ENCODE results near the gene COL2A1.
A peak's percentile ranks its signal among the peaks of the same experiment; 100 is the strongest.

COL2A1 gene

GRCh38 chr12:47950856-47951468, 53.3 kb downstream of the COL2A1 start:
- Histone ChIP-seq H3K9me3 (ENCODE audit: control insufficient read depth, low read length) (no peaks in the 10 kb centered on the region), H3K27ac (ENCODE audit: insufficient read depth, low read length, poor library complexity, severe bottlenecking) (no peak overlapping the region), H3K4me1 (ENCODE audit: control insufficient read depth, insufficient read depth, low read length, poor library complexity, severe bottlenecking) (no peaks in the 10 kb centered on the region), H3K27me3 (replicated peaks; ENCODE audit: control insufficient read depth, insufficient read depth, low read length, poor library complexity, severe bottlenecking) (no peaks in the 10 kb centered on the region), H3K36me3 (ENCODE audit: control insufficient read depth, insufficient read depth, low read length) (no peaks in the 10 kb centered on the region), H3K4me3 (ENCODE audit: insufficient read depth, low read depth, low read length, poor library complexity, severe bottlenecking) (no peak overlapping the region)
- no peak for DNase-seq

DNA sequence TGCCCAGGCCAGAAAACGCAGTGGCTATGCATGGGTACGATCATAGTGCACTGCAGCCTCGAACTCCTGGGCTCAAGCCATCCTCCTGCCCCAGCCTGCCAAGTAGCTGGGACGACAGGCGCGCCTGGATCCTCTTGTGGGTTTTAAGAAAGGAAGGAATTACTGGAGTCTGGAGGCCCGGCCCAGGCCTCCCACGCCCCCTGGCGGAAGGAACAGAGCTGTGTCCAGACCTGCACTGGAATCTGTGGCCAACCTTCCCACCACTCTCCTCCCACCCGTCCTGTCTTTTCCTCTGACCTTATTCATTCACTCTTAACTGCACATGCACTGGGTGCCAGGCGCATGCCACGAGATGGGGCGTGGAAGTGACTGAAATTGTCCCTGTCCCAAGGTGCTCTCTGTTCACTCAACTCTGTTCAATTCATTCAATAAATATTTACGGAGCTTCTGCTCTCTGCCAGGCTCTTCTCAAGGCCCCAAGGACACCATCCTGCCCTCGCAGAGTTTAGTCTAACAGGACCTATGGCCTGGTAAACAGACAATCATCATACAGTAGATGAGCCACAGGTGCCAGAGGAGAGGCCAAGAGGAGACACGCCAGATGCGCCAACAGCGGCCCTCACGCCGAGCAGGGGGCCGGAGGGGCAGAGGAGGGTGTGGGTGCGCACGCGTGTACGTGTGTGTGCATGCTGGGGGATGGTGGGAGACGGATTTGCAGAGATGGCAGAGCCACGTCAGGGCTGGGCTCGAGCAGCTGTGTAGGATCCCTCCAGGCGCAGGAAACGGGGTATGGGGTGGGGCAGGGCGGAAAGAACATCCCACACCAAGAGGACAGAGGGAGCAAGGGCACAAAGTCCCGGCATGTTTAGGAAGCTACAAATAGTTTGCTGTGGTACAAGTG, 54.6 kb downstream of the COL2A1 start:
- Histone ChIP-seq H3K36me3 (ENCODE audit: control insufficient read depth, insufficient read depth, low read length) (no peaks in the 10 kb centered on the region), H3K4me3 (ENCODE audit: insufficient read depth, low read depth, low read length, poor library complexity, severe bottlenecking) (no peak overlapping the region), H3K27ac (ENCODE audit: insufficient read depth, low read length, poor library complexity, severe bottlenecking) (no peak overlapping the region), H3K4me1 (ENCODE audit: control insufficient read depth, insufficient read depth, low read length, poor library complexity, severe bottlenecking) (no peaks in the 10 kb centered on the region), H3K9me3 (ENCODE audit: control insufficient read depth, low read length) (no peaks in the 10 kb centered on the region), H3K27me3 (replicated peaks; ENCODE audit: control insufficient read depth, insufficient read depth, low read length, poor library complexity, severe bottlenecking) (no peaks in the 10 kb centered on the region)
- peak; percentile 11 to 40 (median 14) for DNase-seq

DNA sequence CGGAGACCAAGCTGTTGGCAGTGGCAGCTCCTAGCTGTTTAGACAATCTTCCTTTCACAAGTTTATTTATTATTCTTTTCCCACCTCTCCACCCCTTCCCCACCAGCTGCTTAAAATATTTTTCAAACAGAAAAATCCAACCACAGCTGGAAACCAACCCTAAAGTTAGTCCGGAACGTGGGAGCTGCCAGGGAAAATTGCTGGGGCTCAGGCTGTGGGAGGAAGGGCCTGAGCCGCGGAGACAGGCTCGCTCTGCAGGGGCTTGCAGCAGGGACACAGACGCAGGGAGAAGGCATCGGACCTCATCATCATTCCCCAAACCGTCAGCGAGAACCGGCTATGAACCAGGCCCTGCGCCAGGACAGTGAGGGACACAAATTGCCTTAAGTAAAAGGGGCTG, 56.9 kb downstream of the COL2A1 start:
- no peaks in the 10 kb centered on the region for H3K9me3 ChIP-seq (ENCODE audit: control insufficient read depth, low read length)
- no peak for DNase-seq
- no peaks in the 10 kb centered on the region for H3K4me1 ChIP-seq (ENCODE audit: control insufficient read depth, insufficient read depth, low read length, poor library complexity, severe bottlenecking)
- no peak overlapping the region for H3K27ac ChIP-seq (ENCODE audit: insufficient read depth, low read length, poor library complexity, severe bottlenecking)
- no peak overlapping the region for H3K4me3 ChIP-seq (ENCODE audit: insufficient read depth, low read depth, low read length, poor library complexity, severe bottlenecking)
- no peaks in the 10 kb centered on the region for H3K36me3 ChIP-seq (ENCODE audit: control insufficient read depth, insufficient read depth, low read length)
- peaks cover 5% of the 10 kb centered on the region for H3K27me3 ChIP-seq (replicated peaks; ENCODE audit: control insufficient read depth, insufficient read depth, low read length, poor library complexity, severe bottlenecking)

DNA sequence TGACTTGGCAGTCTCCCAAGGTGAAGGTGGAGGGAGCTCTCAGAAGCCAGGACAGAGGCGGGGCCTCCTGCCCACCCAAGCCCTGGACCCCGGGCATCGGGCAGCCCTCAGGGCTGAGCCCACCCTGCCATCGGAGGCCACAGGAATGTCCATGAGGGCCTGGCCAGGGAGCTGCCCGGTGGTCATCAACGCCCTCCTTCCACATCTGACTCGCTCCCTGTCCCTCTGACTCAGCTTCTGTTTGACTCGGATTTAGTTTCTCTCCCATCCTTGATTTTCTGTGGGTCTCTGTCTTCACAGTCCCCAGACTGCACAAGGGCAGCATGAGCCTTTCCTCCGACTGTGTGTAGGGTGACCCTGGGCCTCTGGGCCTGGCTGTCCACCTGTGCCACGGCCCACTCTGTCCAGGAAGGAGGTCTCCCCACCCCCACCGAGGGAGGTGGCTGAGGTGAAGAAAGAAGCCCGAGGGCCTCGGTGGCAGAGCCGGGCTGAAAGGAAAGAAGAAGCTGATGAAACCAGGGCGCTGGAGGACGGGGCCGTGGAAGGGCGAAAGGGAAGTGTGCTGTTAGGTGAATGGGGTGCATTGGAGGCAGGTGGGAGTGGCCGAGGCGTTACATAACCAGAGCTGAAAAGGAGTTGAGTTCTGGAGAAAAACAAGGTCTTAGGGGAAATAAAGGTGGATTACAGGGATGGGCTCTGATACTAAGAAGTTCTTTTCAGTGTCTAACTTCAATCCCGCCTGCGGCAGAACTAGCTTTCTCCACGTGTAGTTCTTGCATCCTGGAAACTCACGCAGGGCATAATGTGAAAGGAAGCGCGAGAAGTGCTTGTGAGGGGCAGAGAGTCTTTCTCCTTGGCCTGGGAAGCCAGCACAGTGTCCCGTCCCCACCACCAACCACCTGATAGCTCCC, 57.6 kb downstream of the COL2A1 start:
- Histone ChIP-seq H3K4me1 (ENCODE audit: control insufficient read depth, insufficient read depth, low read length, poor library complexity, severe bottlenecking) (no peaks in the 10 kb centered on the region), H3K36me3 (ENCODE audit: control insufficient read depth, insufficient read depth, low read length) (no peaks in the 10 kb centered on the region), H3K4me3 (ENCODE audit: insufficient read depth, low read depth, low read length, poor library complexity, severe bottlenecking) (no peak overlapping the region), H3K9me3 (ENCODE audit: control insufficient read depth, low read length) (no peaks in the 10 kb centered on the region), H3K27me3 (replicated peaks; ENCODE audit: control insufficient read depth, insufficient read depth, low read length, poor library complexity, severe bottlenecking) (peaks cover 5% of the 10 kb centered on the region), H3K27ac (ENCODE audit: insufficient read depth, low read length, poor library complexity, severe bottlenecking) (no peak overlapping the region)
- DNase-seq, result no peak

- H3K27ac ChIP-seq (ENCODE audit: insufficient read depth, low read length, poor library complexity, severe bottlenecking), result no peak overlapping the region
- H3K27me3 ChIP-seq (replicated peaks; ENCODE audit: control insufficient read depth, insufficient read depth, low read length, poor library complexity, severe bottlenecking), result peaks cover 5% of the 10 kb centered on the region
- no peak for DNase-seq
- no peaks in the 10 kb centered on the region for H3K4me1 ChIP-seq (ENCODE audit: control insufficient read depth, insufficient read depth, low read length, poor library complexity, severe bottlenecking)
- H3K36me3 ChIP-seq (ENCODE audit: control insufficient read depth, insufficient read depth, low read length), result no peaks in the 10 kb centered on the region
- H3K4me3 ChIP-seq (ENCODE audit: insufficient read depth, low read depth, low read length, poor library complexity, severe bottlenecking), result no peak overlapping the region
- H3K9me3 ChIP-seq (ENCODE audit: control insufficient read depth, low read length), result no peaks in the 10 kb centered on the region
Observed at GRCh38 chr12:47945341-47945728, 58.9 kb downstream of the COL2A1 start.

DNA sequence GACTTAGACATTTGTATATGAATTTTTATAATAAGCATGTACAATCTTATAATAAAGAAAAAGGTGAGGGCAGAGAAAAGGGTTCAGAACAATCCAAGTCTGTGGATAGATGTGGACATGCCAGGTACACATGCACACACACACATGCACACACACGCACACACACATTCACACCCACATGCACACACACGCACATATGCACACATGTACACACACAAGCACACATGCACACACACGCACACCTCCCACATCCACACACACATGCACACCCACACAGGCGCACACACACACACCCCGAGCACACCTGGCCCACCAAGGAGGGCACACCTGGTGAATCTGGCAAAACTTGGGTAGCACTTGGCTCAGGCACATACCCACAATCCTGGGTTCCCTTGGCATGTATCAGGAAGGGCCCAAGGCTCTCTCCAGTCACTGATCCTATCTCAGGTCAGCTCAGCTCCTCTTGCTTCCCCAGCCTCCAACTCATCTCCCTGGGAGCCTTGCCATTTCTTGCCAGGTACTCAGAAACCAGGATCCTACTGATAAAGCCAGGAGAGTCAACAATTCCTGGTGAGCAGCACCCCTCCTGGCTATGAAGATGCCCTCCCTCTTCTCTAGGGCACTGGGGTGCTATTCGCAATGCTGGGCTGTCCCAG, 59.5 kb downstream of the COL2A1 start:
- no peak for DNase-seq
- H3K36me3 ChIP-seq (ENCODE audit: control insufficient read depth, insufficient read depth, low read length), result no peaks in the 10 kb centered on the region
- H3K4me1 ChIP-seq (ENCODE audit: control insufficient read depth, insufficient read depth, low read length, poor library complexity, severe bottlenecking), result no peaks in the 10 kb centered on the region
- H3K9me3 ChIP-seq (ENCODE audit: control insufficient read depth, low read length), result no peaks in the 10 kb centered on the region
- H3K27me3 ChIP-seq (replicated peaks; ENCODE audit: control insufficient read depth, insufficient read depth, low read length, poor library complexity, severe bottlenecking), result peaks cover 5% of the 10 kb centered on the region
- no peak overlapping the region for H3K27ac ChIP-seq (ENCODE audit: insufficient read depth, low read length, poor library complexity, severe bottlenecking)
- no peak overlapping the region for H3K4me3 ChIP-seq (ENCODE audit: insufficient read depth, low read depth, low read length, poor library complexity, severe bottlenecking)

- Histone ChIP-seq H3K4me1 (ENCODE audit: control insufficient read depth, insufficient read depth, low read length, poor library complexity, severe bottlenecking) (no peaks in the 10 kb centered on the region), H3K27ac (ENCODE audit: insufficient read depth, low read length, poor library complexity, severe bottlenecking) (no peak overlapping the region), H3K36me3 (ENCODE audit: control insufficient read depth, insufficient read depth, low read length) (no peaks in the 10 kb centered on the region), H3K9me3 (ENCODE audit: control insufficient read depth, low read length) (no peaks in the 10 kb centered on the region), H3K4me3 (ENCODE audit: insufficient read depth, low read depth, low read length, poor library complexity, severe bottlenecking) (no peak overlapping the region), H3K27me3 (replicated peaks; ENCODE audit: control insufficient read depth, insufficient read depth, low read length, poor library complexity, severe bottlenecking) (peaks cover 5% of the 10 kb centered on the region)
- DNase-seq, result no peak
Observed at GRCh38 chr12:47943623-47944340, 60.5 kb downstream of the COL2A1 start.

GRCh38 chr12:47942614-47943225, 61.6 kb downstream of the COL2A1 start:
- Histone ChIP-seq H3K36me3 (ENCODE audit: control insufficient read depth, insufficient read depth, low read length) (no peaks in the 10 kb centered on the region), H3K9me3 (ENCODE audit: control insufficient read depth, low read length) (no peaks in the 10 kb centered on the region), H3K27me3 (replicated peaks; ENCODE audit: control insufficient read depth, insufficient read depth, low read length, poor library complexity, severe bottlenecking) (peaks cover 5% of the 10 kb centered on the region), H3K4me1 (ENCODE audit: control insufficient read depth, insufficient read depth, low read length, poor library complexity, severe bottlenecking) (no peaks in the 10 kb centered on the region), H3K27ac (ENCODE audit: insufficient read depth, low read length, poor library complexity, severe bottlenecking) (no peak overlapping the region), H3K4me3 (ENCODE audit: insufficient read depth, low read depth, low read length, poor library complexity, severe bottlenecking) (no peak overlapping the region)
- DNase-seq, result no peak
